ENCODE data around the gene HACD2.

DNA sequence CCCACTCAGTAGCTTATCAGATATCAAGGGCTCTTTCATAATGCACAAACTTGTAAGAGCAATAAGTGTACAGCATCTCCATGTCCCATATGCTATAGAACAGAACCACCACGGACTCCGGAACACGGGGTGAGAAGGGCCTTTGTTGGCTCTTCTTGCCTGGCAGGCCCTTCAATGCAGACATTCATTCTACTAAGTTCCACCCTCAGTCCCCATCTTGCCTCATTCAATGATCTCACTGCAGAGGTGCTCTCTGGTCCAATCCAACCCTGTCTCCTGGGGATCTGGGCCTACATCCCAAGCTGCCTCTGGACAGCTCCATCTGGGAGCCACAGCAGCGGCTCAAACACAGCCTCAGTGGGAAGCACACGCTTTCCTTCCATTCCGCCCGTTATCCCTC is 16.8 kb downstream of the HACD2 start:
- TF ChIP-seq ZFP3 (tag by site-specific recombination; IDR thresholded peaks at IDR 0.05; ENCODE audit: low read depth) (no peak), YY1 (tag by site-specific recombination; IDR thresholded peaks at IDR 0.05) (no peak), ZNF404 (tag by site-specific recombination; IDR thresholded peaks at IDR 0.05) (no peak), MYNN (tag by site-specific recombination; IDR thresholded peaks at IDR 0.05; ENCODE audit: borderline replicate concordance) (no peak), ZNF114 (tag by site-specific recombination; IDR thresholded peaks at IDR 0.05) (no peak), TCF7L2 (IDR thresholded peaks at IDR 0.05; ENCODE audit: borderline replicate concordance, low read depth, low read length) (no peak), ZNF335 (tag by site-specific recombination; conservative IDR thresholded peaks at IDR 0.05) (no peak)
- TF ChIP-seq, protein P1, sequence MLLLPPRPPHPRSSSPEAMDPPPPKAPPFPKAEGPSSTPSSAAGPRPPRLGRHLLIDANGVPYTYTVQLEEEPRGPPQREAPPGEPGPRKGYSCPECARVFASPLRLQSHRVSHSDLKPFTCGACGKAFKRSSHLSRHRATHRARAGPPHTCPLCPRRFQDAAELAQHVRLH (tag by site-specific recombination; IDR thresholded peaks at IDR 0.05) = no peak
- TF ChIP-seq, protein P2, sequence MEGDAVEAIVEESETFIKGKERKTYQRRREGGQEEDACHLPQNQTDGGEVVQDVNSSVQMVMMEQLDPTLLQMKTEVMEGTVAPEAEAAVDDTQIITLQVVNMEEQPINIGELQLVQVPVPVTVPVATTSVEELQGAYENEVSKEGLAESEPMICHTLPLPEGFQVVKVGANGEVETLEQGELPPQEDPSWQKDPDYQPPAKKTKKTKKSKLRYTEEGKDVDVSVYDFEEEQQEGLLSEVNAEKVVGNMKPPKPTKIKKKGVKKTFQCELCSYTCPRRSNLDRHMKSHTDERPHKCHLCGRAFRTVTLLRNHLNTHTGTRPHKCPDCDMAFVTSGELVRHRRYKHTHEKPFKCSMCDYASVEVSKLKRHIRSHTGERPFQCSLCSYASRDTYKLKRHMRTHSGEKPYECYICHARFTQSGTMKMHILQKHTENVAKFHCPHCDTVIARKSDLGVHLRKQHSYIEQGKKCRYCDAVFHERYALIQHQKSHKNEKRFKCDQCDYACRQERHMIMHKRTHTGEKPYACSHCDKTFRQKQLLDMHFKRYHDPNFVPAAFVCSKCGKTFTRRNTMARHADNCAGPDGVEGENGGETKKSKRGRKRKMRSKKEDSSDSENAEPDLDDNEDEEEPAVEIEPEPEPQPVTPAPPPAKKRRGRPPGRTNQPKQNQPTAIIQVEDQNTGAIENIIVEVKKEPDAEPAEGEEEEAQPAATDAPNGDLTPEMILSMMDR (tag by site-specific recombination; IDR thresholded peaks at IDR 0.05) = no peak
- TF ChIP-seq, protein P3, sequence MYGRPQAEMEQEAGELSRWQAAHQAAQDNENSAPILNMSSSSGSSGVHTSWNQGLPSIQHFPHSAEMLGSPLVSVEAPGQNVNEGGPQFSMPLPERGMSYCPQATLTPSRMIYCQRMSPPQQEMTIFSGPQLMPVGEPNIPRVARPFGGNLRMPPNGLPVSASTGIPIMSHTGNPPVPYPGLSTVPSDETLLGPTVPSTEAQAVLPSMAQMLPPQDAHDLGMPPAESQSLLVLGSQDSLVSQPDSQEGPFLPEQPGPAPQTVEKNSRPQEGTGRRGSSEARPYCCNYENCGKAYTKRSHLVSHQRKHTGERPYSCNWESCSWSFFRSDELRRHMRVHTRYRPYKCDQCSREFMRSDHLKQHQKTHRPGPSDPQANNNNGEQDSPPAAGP (tag by site-specific recombination; IDR thresholded peaks at IDR 0.05) = no peak
- TF ChIP-seq, protein P4, sequence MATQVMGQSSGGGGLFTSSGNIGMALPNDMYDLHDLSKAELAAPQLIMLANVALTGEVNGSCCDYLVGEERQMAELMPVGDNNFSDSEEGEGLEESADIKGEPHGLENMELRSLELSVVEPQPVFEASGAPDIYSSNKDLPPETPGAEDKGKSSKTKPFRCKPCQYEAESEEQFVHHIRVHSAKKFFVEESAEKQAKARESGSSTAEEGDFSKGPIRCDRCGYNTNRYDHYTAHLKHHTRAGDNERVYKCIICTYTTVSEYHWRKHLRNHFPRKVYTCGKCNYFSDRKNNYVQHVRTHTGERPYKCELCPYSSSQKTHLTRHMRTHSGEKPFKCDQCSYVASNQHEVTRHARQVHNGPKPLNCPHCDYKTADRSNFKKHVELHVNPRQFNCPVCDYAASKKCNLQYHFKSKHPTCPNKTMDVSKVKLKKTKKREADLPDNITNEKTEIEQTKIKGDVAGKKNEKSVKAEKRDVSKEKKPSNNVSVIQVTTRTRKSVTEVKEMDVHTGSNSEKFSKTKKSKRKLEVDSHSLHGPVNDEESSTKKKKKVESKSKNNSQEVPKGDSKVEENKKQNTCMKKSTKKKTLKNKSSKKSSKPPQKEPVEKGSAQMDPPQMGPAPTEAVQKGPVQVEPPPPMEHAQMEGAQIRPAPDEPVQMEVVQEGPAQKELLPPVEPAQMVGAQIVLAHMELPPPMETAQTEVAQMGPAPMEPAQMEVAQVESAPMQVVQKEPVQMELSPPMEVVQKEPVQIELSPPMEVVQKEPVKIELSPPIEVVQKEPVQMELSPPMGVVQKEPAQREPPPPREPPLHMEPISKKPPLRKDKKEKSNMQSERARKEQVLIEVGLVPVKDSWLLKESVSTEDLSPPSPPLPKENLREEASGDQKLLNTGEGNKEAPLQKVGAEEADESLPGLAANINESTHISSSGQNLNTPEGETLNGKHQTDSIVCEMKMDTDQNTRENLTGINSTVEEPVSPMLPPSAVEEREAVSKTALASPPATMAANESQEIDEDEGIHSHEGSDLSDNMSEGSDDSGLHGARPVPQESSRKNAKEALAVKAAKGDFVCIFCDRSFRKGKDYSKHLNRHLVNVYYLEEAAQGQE (tag by site-specific recombination; IDR thresholded peaks at IDR 0.05) = no peak; the same call in 1 of the 2 replicates
- TF ChIP-seq, protein P5, sequence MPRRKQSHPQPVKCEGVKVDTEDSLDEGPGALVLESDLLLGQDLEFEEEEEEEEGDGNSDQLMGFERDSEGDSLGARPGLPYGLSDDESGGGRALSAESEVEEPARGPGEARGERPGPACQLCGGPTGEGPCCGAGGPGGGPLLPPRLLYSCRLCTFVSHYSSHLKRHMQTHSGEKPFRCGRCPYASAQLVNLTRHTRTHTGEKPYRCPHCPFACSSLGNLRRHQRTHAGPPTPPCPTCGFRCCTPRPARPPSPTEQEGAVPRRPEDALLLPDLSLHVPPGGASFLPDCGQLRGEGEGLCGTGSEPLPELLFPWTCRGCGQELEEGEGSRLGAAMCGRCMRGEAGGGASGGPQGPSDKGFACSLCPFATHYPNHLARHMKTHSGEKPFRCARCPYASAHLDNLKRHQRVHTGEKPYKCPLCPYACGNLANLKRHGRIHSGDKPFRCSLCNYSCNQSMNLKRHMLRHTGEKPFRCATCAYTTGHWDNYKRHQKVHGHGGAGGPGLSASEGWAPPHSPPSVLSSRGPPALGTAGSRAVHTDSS (tag by site-specific recombination; IDR thresholded peaks at IDR 0.05) = no peak

Measured in HEK293 (cell line).